ENCODE measurements around the gene AGBL3.
A peak's percentile ranks its signal among the peaks of the same experiment; 100 is the strongest.

Gene AGBL3
- total RNA-seq: 0 to 6.8 (median 2.4) reads per million in 9 experiments

GRCh38 chr7:134986363-134987251 is at the start of gene AGBL3:
Gene AGBL3, plus strand, starts transcription at chr7:134986508. Its CDS starts 1,426 bp downstream, at chr7:134987934.
- Mint-ChIP-seq H3K27ac (peak within 1 kb of the TSS; percentile 97 to 99), H3K36me3 (ENCODE audit: insufficient read depth) (peaks cover 11% of the 10 kb centered on the region), H3K9me3 (no peaks in the 10 kb centered on the region), H3K4me3 (peak within 1 kb of the TSS; percentile 97 to 99), H3K27me3 (no peaks in the 10 kb centered on the region), H3K4me1 (ENCODE audit: low read depth in 2 of 2) (peaks cover 11 to 28% of the 10 kb centered on the region in 2 donors)
- DNase-seq (peak; percentile 84 to 90 (median 86)), ATAC-seq (replicated peaks) (peak; percentile 90)

GRCh38 chr7:134936893-134937510 is 49.3 kb upstream of the AGBL3 start:
- Mint-ChIP-seq H3K4me3 (no peak overlapping the region), H3K9me3 (no peaks in the 10 kb centered on the region), H3K27ac (no peak overlapping the region), H3K27me3 (peaks cover 0 to 16% of the 10 kb centered on the region in 2 donors), H3K36me3 (ENCODE audit: insufficient read depth) (no peaks in the 10 kb centered on the region), H3K4me1 (ENCODE audit: low read depth in 2 of 2) (peaks cover 6 to 7% of the 10 kb centered on the region in 2 donors)
- DNase-seq (no peak), ATAC-seq (replicated peaks) (no peak)

- no peaks in the 10 kb centered on the region for H3K9me3 Mint-ChIP-seq
- peaks cover 5 to 14% of the 10 kb centered on the region in 2 donors for H3K27me3 Mint-ChIP-seq
- DNase-seq (no peak), ATAC-seq (replicated peaks) (no peak)
- no peak overlapping the region for H3K27ac Mint-ChIP-seq
- H3K4me3 Mint-ChIP-seq: no peak overlapping the region
- H3K4me1 Mint-ChIP-seq (ENCODE audit: low read depth in 2 of 2): peaks cover 2 to 3% of the 10 kb centered on the region in 2 donors
- no peaks in the 10 kb centered on the region for H3K36me3 Mint-ChIP-seq (ENCODE audit: insufficient read depth)
Observed at GRCh38 chr7:134938141-134938540, 48.2 kb upstream of the AGBL3 start.

- no peak for ATAC-seq (replicated peaks)
Observed at GRCh38 chr7:134939136-134939535, 47.2 kb upstream of the AGBL3 start.

GRCh38 chr7:134940729-134941128 is 45.6 kb upstream of the AGBL3 start:
- no peaks in the 10 kb centered on the region for H3K36me3 Mint-ChIP-seq (ENCODE audit: insufficient read depth)
- H3K27ac Mint-ChIP-seq: no peak overlapping the region
- H3K4me3 Mint-ChIP-seq: no peak overlapping the region
- no peak for DNase-seq
- no peaks in the 10 kb centered on the region for H3K4me1 Mint-ChIP-seq (ENCODE audit: low read depth in 2 of 2)
- H3K27me3 Mint-ChIP-seq: peaks cover 14 to 15% of the 10 kb centered on the region in 2 donors
- ATAC-seq (replicated peaks): no peak
- H3K9me3 Mint-ChIP-seq: no peaks in the 10 kb centered on the region

More at GRCh38 chr7:134939136-134939535, 47.2 kb upstream of the AGBL3 start:
- Mint-ChIP-seq H3K9me3 (no peaks in the 10 kb centered on the region), H3K27me3 (peaks cover 6 to 14% of the 10 kb centered on the region in 2 donors), H3K36me3 (ENCODE audit: insufficient read depth) (no peaks in the 10 kb centered on the region), H3K27ac (no peak overlapping the region), H3K4me1 (ENCODE audit: low read depth in 2 of 2) (no peaks in the 10 kb centered on the region), H3K4me3 (no peak overlapping the region)
- DNase-seq: no peak

GRCh38 chr7:134941185-134941900 is 45.0 kb upstream of the AGBL3 start:
- Mint-ChIP-seq H3K27ac (no peak overlapping the region), H3K4me3 (no peak overlapping the region), H3K9me3 (no peaks in the 10 kb centered on the region), H3K27me3 (peaks cover 19 to 20% of the 10 kb centered on the region in 2 donors), H3K36me3 (ENCODE audit: insufficient read depth) (no peaks in the 10 kb centered on the region), H3K4me1 (ENCODE audit: low read depth in 2 of 2) (no peaks in the 10 kb centered on the region)
- DNase-seq (no peak), ATAC-seq (replicated peaks) (no peak)

- peaks cover 22 to 25% of the 10 kb centered on the region in 2 donors for H3K27me3 Mint-ChIP-seq
- DNase-seq (no peak), ATAC-seq (replicated peaks) (no peak)
- H3K4me3 Mint-ChIP-seq: no peak overlapping the region
- H3K27ac Mint-ChIP-seq: no peak overlapping the region
- H3K36me3 Mint-ChIP-seq (ENCODE audit: insufficient read depth): no peaks in the 10 kb centered on the region
- no peaks in the 10 kb centered on the region for H3K4me1 Mint-ChIP-seq (ENCODE audit: low read depth in 2 of 2)
- no peaks in the 10 kb centered on the region for H3K9me3 Mint-ChIP-seq
Observed at GRCh38 chr7:134941952-134942351, 44.4 kb upstream of the AGBL3 start.

- Mint-ChIP-seq H3K4me3 (no peak overlapping the region), H3K36me3 (ENCODE audit: insufficient read depth) (no peaks in the 10 kb centered on the region), H3K9me3 (no peaks in the 10 kb centered on the region), H3K4me1 (ENCODE audit: low read depth in 2 of 2) (no peaks in the 10 kb centered on the region), H3K27ac (no peak overlapping the region), H3K27me3 (peaks cover 28 to 33% of the 10 kb centered on the region in 2 donors)
- ATAC-seq (replicated peaks) (no peak), DNase-seq (no peak)
Observed at GRCh38 chr7:134942690-134943466, 43.4 kb upstream of the AGBL3 start.

GRCh38 chr7:134943785-134944400 is 42.4 kb upstream of the AGBL3 start:
- Mint-ChIP-seq H3K27me3 (peaks cover 28 to 33% of the 10 kb centered on the region in 2 donors), H3K36me3 (ENCODE audit: insufficient read depth) (no peaks in the 10 kb centered on the region), H3K4me1 (ENCODE audit: low read depth in 2 of 2) (no peaks in the 10 kb centered on the region), H3K9me3 (no peaks in the 10 kb centered on the region), H3K4me3 (no peak overlapping the region), H3K27ac (no peak overlapping the region)
- DNase-seq: no peak
- no peak for ATAC-seq (replicated peaks)

- Mint-ChIP-seq H3K36me3 (ENCODE audit: insufficient read depth) (no peaks in the 10 kb centered on the region), H3K4me3 (no peak overlapping the region), H3K27me3 (peaks cover 28 to 44% of the 10 kb centered on the region in 2 donors), H3K9me3 (no peaks in the 10 kb centered on the region), H3K4me1 (ENCODE audit: low read depth in 2 of 2) (no peaks in the 10 kb centered on the region), H3K27ac (no peak overlapping the region)
- DNase-seq (no peak), ATAC-seq (replicated peaks) (no peak)
Observed at GRCh38 chr7:134945691-134946090, 40.6 kb upstream of the AGBL3 start.

GRCh38 chr7:134946260-134946659 is 40.0 kb upstream of the AGBL3 start:
- Mint-ChIP-seq H3K27me3 (peaks cover 28 to 39% of the 10 kb centered on the region in 2 donors), H3K36me3 (ENCODE audit: insufficient read depth) (no peaks in the 10 kb centered on the region), H3K9me3 (no peaks in the 10 kb centered on the region), H3K4me1 (ENCODE audit: low read depth in 2 of 2) (no peaks in the 10 kb centered on the region), H3K27ac (no peak overlapping the region), H3K4me3 (no peak overlapping the region)
- ATAC-seq (replicated peaks) (no peak), DNase-seq (no peak)

- DNase-seq (no peak), ATAC-seq (replicated peaks) (no peak)
- Mint-ChIP-seq H3K4me1 (ENCODE audit: low read depth in 2 of 2) (no peaks in the 10 kb centered on the region), H3K36me3 (ENCODE audit: insufficient read depth) (no peaks in the 10 kb centered on the region), H3K27me3 (peaks cover 28 to 31% of the 10 kb centered on the region in 2 donors), H3K27ac (no peak overlapping the region), H3K9me3 (no peaks in the 10 kb centered on the region), H3K4me3 (no peak overlapping the region)
Observed at GRCh38 chr7:134947329-134947728, 39.0 kb upstream of the AGBL3 start.

Data from effector memory CD8-positive, alpha-beta T cell (primary cell).